ENCODE measurements around the gene CD70.
"Not testable (repeated sequence)": the region's sequence is repeated elsewhere in the genome, so short reads cannot be mapped to it uniquely, and the experiment has no call there.

Gene CD70

GRCh38 chr19:6582515-6583484 is 8.2 kb downstream of the CD70 start:
- Histone ChIP-seq H3K9me3 (ENCODE audit: insufficient read depth, low read depth, low read length) (peaks cover 13% of the 10 kb centered on the region; the same call in 1 of the 2 replicates), H3K27me3 (ENCODE audit: insufficient read depth, low read length) (peaks cover 32% of the 10 kb centered on the region)
- not testable (repeated sequence) for H3K4me1 ChIP-seq (ENCODE audit: insufficient read depth, low read length); H3K9ac ChIP-seq (ENCODE audit: low read depth, low read length); H3K27ac ChIP-seq (ENCODE audit: low read depth, low read length); H3K36me3 ChIP-seq (ENCODE audit: insufficient read depth, low read length); H3K4me3 ChIP-seq (ENCODE audit: low read length)
- WGBS: 77% methylated on average over 13 of the region's 16 CpGs

DNA sequence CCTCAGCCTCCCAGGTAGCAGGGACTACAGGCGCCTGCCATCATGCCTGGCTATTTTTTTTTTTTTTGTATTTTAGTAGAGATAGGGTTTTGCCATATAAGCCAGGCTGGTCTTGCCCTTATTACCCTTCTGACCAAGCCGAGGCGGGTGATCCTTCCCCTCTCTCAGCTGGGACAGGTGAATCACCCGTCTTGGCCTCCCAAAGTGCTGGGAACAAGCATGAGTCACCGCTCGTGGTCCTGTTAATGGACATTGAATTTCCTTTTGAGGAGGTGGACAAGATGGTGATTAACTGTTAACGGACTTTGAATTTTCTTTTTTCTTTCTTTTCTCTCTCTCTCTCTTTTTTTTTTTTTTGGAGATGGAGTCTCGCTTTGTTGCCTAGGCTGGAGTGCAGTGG is 10.6 kb downstream of the CD70 start:
- Histone ChIP-seq H3K9me3 (ENCODE audit: insufficient read depth, low read depth, low read length) (peaks cover 21% of the 10 kb centered on the region; the same call in 1 of the 2 replicates), H3K9ac (ENCODE audit: low read depth, low read length) (no peak overlapping the region), H3K4me1 (ENCODE audit: insufficient read depth, low read length) (no peaks in the 10 kb centered on the region), H3K36me3 (ENCODE audit: insufficient read depth, low read length) (no peaks in the 10 kb centered on the region), H3K27me3 (ENCODE audit: insufficient read depth, low read length) (peaks cover 8% of the 10 kb centered on the region), H3K4me3 (ENCODE audit: low read length) (no peak overlapping the region), H3K27ac (ENCODE audit: low read depth, low read length) (no peak overlapping the region)
- 70% methylated on average over 7 of the region's 8 CpGs for WGBS

DNA sequence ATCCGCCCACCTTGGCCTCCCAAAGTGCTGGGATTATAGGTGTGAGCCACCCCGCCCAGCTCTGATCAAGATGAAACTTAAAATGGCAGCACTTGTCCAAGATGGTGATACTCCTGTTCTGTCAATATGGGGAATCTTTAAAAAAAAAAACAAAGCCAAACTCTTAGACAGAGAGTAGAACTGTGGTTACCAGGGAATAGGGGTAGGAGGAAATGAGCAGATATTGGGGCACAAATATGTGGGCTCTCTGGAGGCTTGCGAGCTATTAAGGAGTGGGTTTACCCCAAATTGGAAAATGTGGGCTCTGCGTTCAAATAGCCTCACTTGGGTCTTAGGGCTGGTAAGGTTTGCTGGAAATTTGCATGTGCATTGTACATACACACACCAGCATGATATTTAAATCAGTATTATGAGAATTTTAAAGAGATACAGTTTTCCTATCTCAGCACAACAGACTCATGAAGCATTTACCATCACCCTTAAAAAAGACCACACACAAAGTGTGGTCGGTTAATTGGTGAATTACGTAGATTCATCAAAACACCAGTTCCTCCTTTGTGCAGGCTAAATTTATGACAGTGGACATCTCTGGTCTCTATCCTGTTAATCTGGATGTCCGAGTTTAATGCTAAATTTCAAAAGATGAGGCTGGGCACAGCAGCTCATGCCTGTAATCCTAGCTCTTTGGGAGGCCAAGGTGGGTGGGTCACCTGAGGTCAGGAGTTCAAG is 11.3 kb downstream of the CD70 start:
- 84% methylated on average over 7 of the region's 7 CpGs for WGBS
- Histone ChIP-seq H3K9ac (ENCODE audit: low read depth, low read length) (no peak overlapping the region), H3K36me3 (ENCODE audit: insufficient read depth, low read length) (no peaks in the 10 kb centered on the region), H3K4me1 (ENCODE audit: insufficient read depth, low read length) (no peaks in the 10 kb centered on the region), H3K4me3 (ENCODE audit: low read length) (no peak overlapping the region), H3K27ac (ENCODE audit: low read depth, low read length) (no peak overlapping the region), H3K27me3 (ENCODE audit: insufficient read depth, low read length) (peaks cover under 1% of the 10 kb centered on the region; the same call in 1 of the 2 replicates), H3K9me3 (ENCODE audit: insufficient read depth, low read depth, low read length) (peaks cover 21% of the 10 kb centered on the region; the same call in 1 of the 2 replicates)

DNA sequence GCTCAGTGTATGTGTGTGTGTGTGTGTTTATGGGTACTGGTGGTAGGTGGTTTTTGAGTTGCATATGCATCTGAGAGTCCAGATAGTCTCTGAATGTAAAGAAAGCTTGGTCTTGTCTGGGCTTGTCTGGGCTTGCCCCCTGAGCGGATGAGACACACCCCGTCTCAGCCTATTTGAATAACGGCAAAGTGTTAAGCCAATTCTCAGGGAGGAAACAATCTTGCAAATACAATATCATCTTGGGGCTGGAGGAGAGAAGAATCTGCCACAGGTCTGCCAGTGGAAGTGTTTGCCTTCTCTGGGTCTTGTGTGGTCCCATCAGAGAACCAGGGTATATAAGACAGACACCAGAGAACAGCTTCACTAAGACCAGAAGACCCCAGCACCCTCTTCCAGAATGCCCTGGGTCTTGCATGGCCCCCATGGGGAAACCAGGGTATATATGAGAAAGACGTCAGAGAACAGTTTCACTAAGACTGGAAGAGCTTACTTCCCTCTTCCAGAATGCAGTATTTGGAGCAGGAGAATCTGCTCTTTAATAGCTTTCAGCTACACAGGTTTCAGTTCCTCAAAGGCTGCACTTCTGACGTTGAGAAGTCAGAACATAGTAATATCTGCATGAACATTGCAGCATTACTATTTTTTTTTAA is 13.3 kb downstream of the CD70 start:
- Histone ChIP-seq H3K4me3 (ENCODE audit: low read length) (no peak overlapping the region), H3K4me1 (ENCODE audit: insufficient read depth, low read length) (no peaks in the 10 kb centered on the region), H3K9me3 (ENCODE audit: insufficient read depth, low read depth, low read length) (peaks cover 22% of the 10 kb centered on the region; the same call in 1 of the 2 replicates), H3K27ac (ENCODE audit: low read depth, low read length) (no peak overlapping the region; the same call in 1 of the 2 replicates), H3K9ac (ENCODE audit: low read depth, low read length) (no peak overlapping the region), H3K36me3 (ENCODE audit: insufficient read depth, low read length) (no peaks in the 10 kb centered on the region), H3K27me3 (ENCODE audit: insufficient read depth, low read length) (no peaks in the 10 kb centered on the region)
- 86% methylated on average over 5 of the region's 5 CpGs for WGBS

DNA sequence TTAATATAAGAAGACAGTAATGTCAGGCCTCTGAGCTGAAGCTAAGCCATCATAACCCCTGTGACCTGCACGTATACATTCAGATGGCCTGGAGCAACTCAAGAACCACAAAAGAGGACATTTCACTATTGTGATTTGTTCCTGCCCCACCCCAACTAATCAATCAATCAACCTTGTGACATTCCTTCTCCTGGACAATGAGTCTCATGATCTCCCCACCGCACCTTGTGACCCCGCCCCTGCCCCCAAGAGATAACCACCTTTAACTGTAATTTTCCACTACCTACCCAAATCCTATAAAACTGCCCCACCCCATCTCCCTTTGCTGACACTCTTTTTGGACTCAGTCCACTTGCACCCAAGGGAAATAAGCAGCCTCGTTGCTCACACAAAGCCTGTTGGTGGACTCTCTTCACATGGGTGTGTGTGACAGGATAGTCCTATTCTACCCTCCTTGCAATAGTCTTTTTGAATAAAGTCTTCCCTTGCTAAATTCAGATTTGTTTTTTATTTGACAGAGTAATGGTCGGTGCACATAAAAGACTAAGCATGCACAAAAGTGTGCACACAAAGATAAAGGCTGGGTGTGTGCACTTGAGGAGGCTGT is 14.0 kb downstream of the CD70 start:
- WGBS: 84% methylated on average over 5 of the region's 5 CpGs
- no peak overlapping the region for H3K4me3 ChIP-seq (ENCODE audit: low read length)
- H3K9ac ChIP-seq (ENCODE audit: low read depth, low read length): no peak overlapping the region
- no peaks in the 10 kb centered on the region for H3K4me1 ChIP-seq (ENCODE audit: insufficient read depth, low read length)
- no peaks in the 10 kb centered on the region for H3K27me3 ChIP-seq (ENCODE audit: insufficient read depth, low read length)
- no peaks in the 10 kb centered on the region for H3K36me3 ChIP-seq (ENCODE audit: insufficient read depth, low read length)
- peaks cover 24% of the 10 kb centered on the region; the same call in 1 of the 2 replicates for H3K9me3 ChIP-seq (ENCODE audit: insufficient read depth, low read depth, low read length)
- no peak overlapping the region for H3K27ac ChIP-seq (ENCODE audit: low read depth, low read length)

GRCh38 chr19:6573350-6573749 is 17.6 kb downstream of the CD70 start:
- Histone ChIP-seq H3K9me3 (ENCODE audit: insufficient read depth, low read depth, low read length) (peaks cover 25% of the 10 kb centered on the region), H3K27me3 (ENCODE audit: insufficient read depth, low read length) (no peaks in the 10 kb centered on the region), H3K9ac (ENCODE audit: low read depth, low read length) (no peak overlapping the region), H3K4me3 (ENCODE audit: low read length) (no peak overlapping the region), H3K4me1 (ENCODE audit: insufficient read depth, low read length) (no peaks in the 10 kb centered on the region), H3K36me3 (ENCODE audit: insufficient read depth, low read length) (no peaks in the 10 kb centered on the region), H3K27ac (ENCODE audit: low read depth, low read length) (no peak overlapping the region)
- WGBS: 93% methylated on average over 1 of the region's 1 CpG

DNA sequence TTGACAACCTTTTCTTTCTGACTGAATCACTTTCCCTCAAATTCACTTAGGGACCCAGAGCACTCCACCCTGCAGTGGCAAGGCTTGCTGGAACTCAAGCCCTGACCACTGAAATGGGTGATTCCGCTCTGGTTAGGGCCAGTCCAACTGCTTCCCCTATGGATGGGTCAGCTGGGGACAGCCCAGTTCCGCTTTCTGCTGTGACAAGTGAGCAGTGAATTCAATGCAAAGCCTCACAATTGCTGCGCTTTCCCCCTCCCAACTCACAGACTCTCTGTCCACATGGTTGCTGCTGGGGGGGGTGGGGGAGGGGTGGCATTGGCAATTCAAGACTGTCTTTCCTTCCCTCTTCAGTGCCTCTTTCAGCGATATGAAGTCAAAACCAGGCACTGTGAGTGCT is 18.7 kb downstream of the CD70 start:
- Histone ChIP-seq H3K4me3 (ENCODE audit: low read length) (no peak overlapping the region), H3K27ac (ENCODE audit: low read depth, low read length) (no peak overlapping the region), H3K9me3 (ENCODE audit: insufficient read depth, low read depth, low read length) (peaks cover 20% of the 10 kb centered on the region), H3K36me3 (ENCODE audit: insufficient read depth, low read length) (no peaks in the 10 kb centered on the region), H3K4me1 (ENCODE audit: insufficient read depth, low read length) (no peaks in the 10 kb centered on the region), H3K9ac (ENCODE audit: low read depth, low read length) (no peak overlapping the region), H3K27me3 (ENCODE audit: insufficient read depth, low read length) (no peaks in the 10 kb centered on the region)
- WGBS: 84% methylated on average over 3 of the region's 4 CpGs

- H3K4me1 ChIP-seq (ENCODE audit: insufficient read depth, low read length): no peaks in the 10 kb centered on the region
- H3K27me3 ChIP-seq (ENCODE audit: insufficient read depth, low read length): no peaks in the 10 kb centered on the region
- H3K4me3 ChIP-seq (ENCODE audit: low read length): no peak overlapping the region
- H3K9ac ChIP-seq (ENCODE audit: low read depth, low read length): no peak overlapping the region
- no peak overlapping the region for H3K27ac ChIP-seq (ENCODE audit: low read depth, low read length)
- H3K36me3 ChIP-seq (ENCODE audit: insufficient read depth, low read length): no peaks in the 10 kb centered on the region
- peaks cover 23% of the 10 kb centered on the region for H3K9me3 ChIP-seq (ENCODE audit: insufficient read depth, low read depth, low read length)
Measured at GRCh38 chr19:6571167-6571566, 19.8 kb downstream of the CD70 start.

DNA sequence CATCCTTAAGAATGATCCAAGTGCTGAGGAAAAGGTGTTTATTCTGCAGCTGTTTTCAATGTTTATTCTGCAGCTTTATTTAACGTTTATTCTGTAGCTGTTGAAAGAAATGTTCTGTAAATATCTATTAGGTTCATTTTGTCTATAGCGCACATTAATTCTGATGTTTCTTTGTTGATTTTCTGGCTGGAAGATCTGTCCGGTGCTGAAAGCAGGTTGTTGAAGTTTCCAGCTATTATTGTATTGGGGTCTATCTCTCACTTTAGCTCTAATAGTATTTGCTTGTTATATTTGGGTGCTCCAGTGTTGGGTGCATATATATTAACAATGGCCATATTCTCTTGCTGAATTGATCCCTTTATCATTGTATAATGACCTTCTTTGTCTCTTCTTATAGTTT is 20.2 kb downstream of the CD70 start:
- 94% methylated on average over 3 of the region's 3 CpGs for WGBS
- H3K27me3 ChIP-seq (ENCODE audit: insufficient read depth, low read length): no peaks in the 10 kb centered on the region
- H3K9ac ChIP-seq (ENCODE audit: low read depth, low read length): no peak overlapping the region
- no peaks in the 10 kb centered on the region for H3K4me1 ChIP-seq (ENCODE audit: insufficient read depth, low read length)
- H3K9me3 ChIP-seq (ENCODE audit: insufficient read depth, low read depth, low read length): peaks cover 23% of the 10 kb centered on the region
- no peak overlapping the region for H3K4me3 ChIP-seq (ENCODE audit: low read length)
- no peaks in the 10 kb centered on the region for H3K36me3 ChIP-seq (ENCODE audit: insufficient read depth, low read length)
- H3K27ac ChIP-seq (ENCODE audit: low read depth, low read length): no peak overlapping the region

GRCh38 chr19:6568816-6569215 is 22.1 kb downstream of the CD70 start:
- H3K27ac ChIP-seq (ENCODE audit: low read depth, low read length): no peak overlapping the region
- H3K36me3 ChIP-seq (ENCODE audit: insufficient read depth, low read length): no peaks in the 10 kb centered on the region
- no peak overlapping the region for H3K9ac ChIP-seq (ENCODE audit: low read depth, low read length)
- peaks cover 28% of the 10 kb centered on the region for H3K9me3 ChIP-seq (ENCODE audit: insufficient read depth, low read depth, low read length)
- no peaks in the 10 kb centered on the region for H3K27me3 ChIP-seq (ENCODE audit: insufficient read depth, low read length)
- H3K4me1 ChIP-seq (ENCODE audit: insufficient read depth, low read length): no peaks in the 10 kb centered on the region
- 68% methylated on average over 3 of the region's 3 CpGs for WGBS
- no peak overlapping the region for H3K4me3 ChIP-seq (ENCODE audit: low read length)

All from HUES64 (cell line).